HCEC 1CT (cell line): ENCODE measurements around the gene FBXO46.
"Not testable (repeated sequence)": the region's sequence is repeated elsewhere in the genome, so short reads cannot be mapped to it uniquely, and the experiment has no call there.

ENCODE experiments used
- DNase-seq: peaks from one replicate; pipeline ENCODE4 v3.0.0-alpha.2; 2017

Gene FBXO46

GRCh38 chr19:45720065-45720464 is 10.6 kb downstream of the FBXO46 start:
- DNase-seq: not testable (repeated sequence)

- DNase-seq: peak; percentile 10
These were observed 12.6 kb downstream of the FBXO46 start for GRCh38 chr19:45717983-45718650.

GRCh38 chr19:45717131-45717982 is 13.3 kb downstream of the FBXO46 start:
- DNase-seq: peak; percentile 100

- peak; percentile 9 for DNase-seq
These were observed 14.2 kb downstream of the FBXO46 start for GRCh38 chr19:45716359-45717130.

- no peak for DNase-seq
These were observed 15.6 kb downstream of the FBXO46 start for GRCh38 chr19:45715139-45715538.

- no peak for DNase-seq
These were observed 17.6 kb downstream of the FBXO46 start for GRCh38 chr19:45713141-45713540.

GRCh38 chr19:45712699-45713067 is 18.0 kb downstream of the FBXO46 start:
- DNase-seq: no peak

- DNase-seq: no peak
These were observed 18.6 kb downstream of the FBXO46 start for GRCh38 chr19:45711851-45712698.

GRCh38 chr19:45710356-45711130 is 20.2 kb downstream of the FBXO46 start:
- DNase-seq: no peak

- no peak for DNase-seq
These were observed 24.8 kb downstream of the FBXO46 start for GRCh38 chr19:45705710-45706415.

- DNase-seq: no peak
These were observed 25.6 kb downstream of the FBXO46 start for GRCh38 chr19:45705115-45705514.

GRCh38 chr19:45701676-45702075 is 29.0 kb downstream of the FBXO46 start:
- no peak for DNase-seq

- DNase-seq: peak; percentile 53
These were observed 37.4 kb downstream of the FBXO46 start for GRCh38 chr19:45693106-45693788.

- peak; percentile 100 for DNase-seq
These were observed 38.2 kb downstream of the FBXO46 start, which contains the start of gene QPCTL for GRCh38 chr19:45692187-45693105. TSS of gene QPCTL (plus strand) at chr19:45692666. CDS start at chr19:45692704, 38 bp downstream.

- DNase-seq: peak; percentile 91
These were observed 39.0 kb downstream of the FBXO46 start, which contains the start of gene SNRPD2 for GRCh38 chr19:45691516-45692186. TSS of gene SNRPD2 (minus strand) at chr19:45691953. CDS start at chr19:45691888, 65 bp downstream.

GRCh38 chr19:45687599-45687998 is 43.1 kb downstream of the FBXO46 start:
- no peak for DNase-seq

GRCh38 chr19:45685045-45685444 is 45.7 kb downstream of the FBXO46 start:
- DNase-seq: not testable (repeated sequence)

- DNase-seq: no peak
These were observed 47.8 kb downstream of the FBXO46 start for GRCh38 chr19:45682908-45683307.
